ENCODE measurements around the gene MUC22.

GRCh38 chr6:30998785-30999184 lies 11.5 kb upstream of the MUC22 start:
- TF ChIP-seq CTCF (IDR thresholded peaks at IDR 0.05; ENCODE audit: low read depth, low read length): no peak
- no peak for TF ChIP-seq POLR2A (IDR thresholded peaks at IDR 0.05; ENCODE audit: extremely low read depth, insufficient read length)

Data from NB4 (cell line).